GM12873 (cell line): Measurements from ENCODE around the gene SNAP23.

Source experiments
- CTCF ChIP-seq: IDR thresholded peaks from 2 replicates; pipeline ENCODE4 v1.5.1; 2012; ENCODE audit warnings: low read depth, mild to moderate bottlenecking, moderate library complexity, low read length, control low read depth; ENCODE audit not compliant: insufficient read depth; ENCODE audit errors: missing control alignments

Gene SNAP23

DNA sequence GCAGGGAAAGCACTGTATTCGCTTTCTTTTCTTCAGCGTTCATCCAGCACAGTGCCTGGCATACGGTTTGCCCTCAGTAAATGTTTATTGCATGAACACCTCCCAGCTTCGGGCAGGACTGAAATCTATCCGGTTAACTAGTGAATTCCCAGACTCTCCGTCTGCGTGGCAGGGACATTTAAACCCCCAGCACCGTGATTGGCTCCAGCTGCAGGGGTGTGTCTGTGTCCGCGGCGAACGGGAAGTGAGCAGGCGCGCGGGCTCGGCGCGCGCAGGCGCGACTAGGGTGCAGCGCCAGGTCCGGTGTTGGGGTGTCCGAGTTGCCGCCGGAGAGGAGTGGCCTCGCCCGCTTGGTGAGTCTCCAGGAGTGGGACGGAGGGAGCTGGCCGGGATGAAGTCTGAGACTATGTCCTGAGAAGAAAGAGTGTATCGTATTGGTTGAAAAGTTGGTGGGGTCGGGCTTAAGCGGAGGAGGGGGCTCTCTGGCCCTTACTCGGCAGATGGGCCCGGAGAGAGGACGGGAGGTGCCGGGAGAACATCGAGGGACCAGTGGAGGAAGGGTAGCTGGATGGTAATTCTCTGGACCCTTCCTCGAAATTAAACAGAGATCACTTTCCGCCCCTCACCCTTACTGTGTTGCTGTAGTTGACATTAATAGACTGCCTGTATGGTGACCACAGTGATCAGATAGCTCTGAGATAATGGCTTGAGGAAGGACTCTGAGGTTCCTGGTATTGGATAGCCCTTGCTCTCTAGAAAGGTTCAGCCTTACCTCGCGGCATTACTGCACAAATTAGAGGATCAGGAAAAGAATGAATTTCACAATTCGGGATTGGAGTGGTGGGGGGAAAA lies at the start of gene SNAP23:
TSS of gene SNAP23 (plus strand) at position 274 of the 852 bp plus-strand sequence. CDS start 16,213 bp downstream, outside the sequence.
- no peak for TF ChIP-seq CTCF

- TF ChIP-seq CTCF = no peak
Measured at GRCh38 chr15:42447599-42447998, 47.8 kb upstream of the SNAP23 start.

DNA sequence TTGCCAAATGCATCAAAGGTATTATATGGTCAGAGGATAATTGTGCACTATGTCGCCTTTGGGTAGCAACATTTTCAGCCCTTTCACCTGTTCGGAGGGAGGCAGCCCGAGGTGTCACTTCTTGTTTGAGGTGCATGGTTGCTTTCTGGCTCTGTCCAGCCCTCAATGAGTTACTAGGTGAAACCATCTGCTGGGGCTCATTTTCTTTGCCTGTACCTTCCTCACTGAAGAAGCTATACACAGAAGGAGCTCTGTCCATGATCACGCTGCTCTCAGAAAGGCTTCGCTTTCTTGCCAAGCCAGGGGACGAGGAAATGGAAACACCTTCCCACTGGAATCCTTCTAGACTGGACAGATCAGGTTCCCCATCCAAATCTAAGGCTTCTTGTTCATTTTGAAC lies 47.2 kb upstream of the SNAP23 start:
- no peak for TF ChIP-seq CTCF

GRCh38 chr15:42449770-42450424 lies 45.5 kb upstream of the SNAP23 start:
- TF ChIP-seq CTCF = no peak

- no peak for TF ChIP-seq CTCF
Measured at GRCh38 chr15:42450425-42450790, 45.0 kb upstream of the SNAP23 start.

DNA sequence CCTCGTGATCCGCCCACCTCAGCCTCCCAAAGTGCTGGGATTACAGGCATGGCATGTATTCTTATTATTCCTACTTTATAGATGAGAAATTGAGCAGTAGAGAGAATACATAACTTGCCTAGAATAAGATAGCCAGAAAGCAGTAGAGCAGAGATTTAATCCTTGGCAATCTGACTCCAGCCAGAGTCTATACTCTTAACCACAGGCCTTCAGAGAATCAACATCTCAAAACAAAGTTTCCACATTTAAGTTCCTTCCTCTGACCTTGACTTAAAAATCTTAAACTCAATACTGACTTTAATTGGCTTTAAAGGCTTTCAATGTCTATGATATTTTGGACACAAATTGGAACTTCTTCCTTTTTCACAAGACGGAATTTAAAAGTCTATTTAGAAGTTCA lies 41.6 kb upstream of the SNAP23 start:
- TF ChIP-seq CTCF = no peak

- no peak for TF ChIP-seq CTCF
Measured at GRCh38 chr15:42456531-42456930, 38.9 kb upstream of the SNAP23 start.
